ENCODE measurements around the gene DSC1. TPM values are rescaled to one million over a fixed set of nuclear protein-coding genes. Genes with fewer than 3 reads are reported as not detected.

The DSC1 gene
- total RNA-seq, result not detected in 2 replicates

GRCh38 chr18:31162825-31163435 is at the start of gene DSC1:
Gene DSC1 (minus strand): TSS chr18:31162856. CDS start chr18:31162594, 262 bp downstream.

GRCh38 chr18:31102025-31102684 is 60.5 kb downstream of the DSC1 start, which contains the start of gene DSC2:
Gene DSC2 (minus strand): TSS chr18:31102421. CDS start chr18:31101971, 450 bp downstream.

Other genes starting within 250 kb of the DSC1 start
- 0.15 and 0.33 TPM in 2 replicates for gene DSC3, start 120.1 kb downstream of the DSC1 start, total RNA-seq
- gene DSC2, start 60.4 kb downstream of the DSC1 start, total RNA-seq, result under 0.01 TPM in 1 of 2 replicates, not detected in the other
- not detected in 2 replicates for gene DSG1, start 155.3 kb upstream of the DSC1 start, total RNA-seq
- gene DSG4, start 213.9 kb upstream of the DSC1 start, total RNA-seq, result not detected in 2 replicates

Measured in smooth muscle cell of trachea (primary cell).